NCI-H1417 (cell line): ENCODE measurements around the gene SUPT3H.
A peak's percentile ranks its signal among the peaks of the same experiment; 100 is the strongest.

Experiments
- DNase-seq, 3 experiments: peaks; one replicate each; lab custom pipeline; 2025; lab: John Stamatoyannopoulos, UW

Gene SUPT3H

GRCh38 chr6:45388328-45388727 lies 10.6 kb upstream of the SUPT3H start:
- no peak for DNase-seq

GRCh38 chr6:45387236-45387635 lies 9.5 kb upstream of the SUPT3H start:
- no peak for DNase-seq

GRCh38 chr6:45386501-45386900 lies 8.8 kb upstream of the SUPT3H start:
- DNase-seq = no peak

- DNase-seq = no peak
Measured at GRCh38 chr6:45382391-45382790, 4.7 kb upstream of the SUPT3H start.

- peak in 1 of 3 experiments; percentile 93 for DNase-seq
Measured at GRCh38 chr6:45378334-45378926, 696 bp upstream of the SUPT3H start.

GRCh38 chr6:45377043-45377553 lies 636 bp downstream of the SUPT3H start:
- peak in 1 of 3 experiments; percentile 74 for DNase-seq

GRCh38 chr6:45376310-45377042 lies 1.3 kb downstream of the SUPT3H start:
- DNase-seq = peak in 1 of 3 experiments; percentile 45

- DNase-seq = no peak
Measured at GRCh38 chr6:45375449-45375848, 2.3 kb downstream of the SUPT3H start.

GRCh38 chr6:45371924-45372573 lies 5.7 kb downstream of the SUPT3H start:
- DNase-seq = no peak

- no peak for DNase-seq
Measured at GRCh38 chr6:45369870-45370269, 7.9 kb downstream of the SUPT3H start.

GRCh38 chr6:45367999-45368398 lies 9.7 kb downstream of the SUPT3H start:
- DNase-seq = no peak

- DNase-seq = no peak
Measured at GRCh38 chr6:45366534-45366933, 11.2 kb downstream of the SUPT3H start.

- no peak for DNase-seq
Measured at GRCh38 chr6:45365036-45365435, 12.7 kb downstream of the SUPT3H start.

GRCh38 chr6:45364466-45364865 lies 13.3 kb downstream of the SUPT3H start:
- no peak for DNase-seq

- DNase-seq = no peak
Measured at GRCh38 chr6:45353654-45354053, 24.1 kb downstream of the SUPT3H start.

GRCh38 chr6:45351667-45352066 lies 26.1 kb downstream of the SUPT3H start:
- DNase-seq = peak in 1 of 3 experiments; percentile 21

- DNase-seq = no peak
Measured at GRCh38 chr6:45351076-45351475, 26.7 kb downstream of the SUPT3H start.

GRCh38 chr6:45350186-45350710 lies 27.5 kb downstream of the SUPT3H start:
- peak in 1 of 3 experiments; percentile 6 for DNase-seq

- DNase-seq = no peak
Measured at GRCh38 chr6:45344900-45345299, 32.8 kb downstream of the SUPT3H start.

- no peak for DNase-seq
Measured at GRCh38 chr6:45328523-45328922, 49.2 kb downstream of the SUPT3H start.

GRCh38 chr6:45327956-45328522 lies 49.7 kb downstream of the SUPT3H start, which contains the start of gene RUNX2:
Gene RUNX2 (plus strand): TSS chr6:45328330. CDS start chr6:45328727, 397 bp downstream.
- DNase-seq = no peak
